ENCODE results near the gene CENPM.
"Not testable (repeated sequence)": the region's sequence is repeated elsewhere in the genome, so short reads cannot be mapped to it uniquely, and the experiment has no call there.

CENPM gene

GRCh38 chr22:41966607-41967240, 19.8 kb upstream of the CENPM start:
- DNase-seq (ENCODE audit: low spot score) = no peak

GRCh38 chr22:41966225-41966606, 19.3 kb upstream of the CENPM start:
- no peak for DNase-seq (ENCODE audit: low spot score)

- peak; percentile 46 for DNase-seq (ENCODE audit: low spot score)
These were observed 17.1 kb upstream of the CENPM start for GRCh38 chr22:41964112-41964491.

GRCh38 chr22:41963453-41964111, 16.6 kb upstream of the CENPM start:
- DNase-seq (ENCODE audit: low spot score) = peak; percentile 58

GRCh38 chr22:41957941-41958556, 11.1 kb upstream of the CENPM start:
- DNase-seq (ENCODE audit: low spot score) = no peak

GRCh38 chr22:41952713-41953112, 5.8 kb upstream of the CENPM start:
- DNase-seq (ENCODE audit: low spot score) = no peak

GRCh38 chr22:41951898-41952474, 5.0 kb upstream of the CENPM start, which contains the start of gene SMIM45:
SMIM45 (plus strand) TSS chr22:41952150.
- peak; percentile 84 for DNase-seq (ENCODE audit: low spot score)

GRCh38 chr22:41949297-41949965, 2.5 kb upstream of the CENPM start:
- no peak for DNase-seq (ENCODE audit: low spot score)

GRCh38 chr22:41948928-41949296, 2.0 kb upstream of the CENPM start:
- not testable (repeated sequence) for DNase-seq (ENCODE audit: low spot score)

GRCh38 chr22:41948142-41948541, 1.2 kb upstream of the CENPM start:
- DNase-seq (ENCODE audit: low spot score) = no peak

- no peak for DNase-seq (ENCODE audit: low spot score)
These were observed 600 bp upstream of the CENPM start for GRCh38 chr22:41947424-41948080.

- no peak for DNase-seq (ENCODE audit: low spot score)
These were observed 3.2 kb downstream of the CENPM start for GRCh38 chr22:41943661-41944209.

- DNase-seq (ENCODE audit: low spot score) = peak; percentile 84
These were observed 5.9 kb downstream of the CENPM start for GRCh38 chr22:41940832-41941765.

GRCh38 chr22:41939981-41940831, 6.7 kb downstream of the CENPM start:
- DNase-seq (ENCODE audit: low spot score) = no peak

- no peak for DNase-seq (ENCODE audit: low spot score)
These were observed 10.1 kb downstream of the CENPM start for GRCh38 chr22:41936894-41937169.

GRCh38 chr22:41935509-41935908, 11.4 kb downstream of the CENPM start:
- DNase-seq (ENCODE audit: low spot score) = no peak

GRCh38 chr22:41935015-41935351, 12.0 kb downstream of the CENPM start:
- no peak for DNase-seq (ENCODE audit: low spot score)

GRCh38 chr22:41934284-41935014, 12.5 kb downstream of the CENPM start:
- no peak for DNase-seq (ENCODE audit: low spot score)

GRCh38 chr22:41933411-41934177, 13.4 kb downstream of the CENPM start:
- DNase-seq (ENCODE audit: low spot score) = no peak

All from ecto neural progenitor cell (in vitro differentiated cells).